Loucy (cell line): ENCODE data around the gene IRF3.

Experiments
- CTCF ChIP-seq: fragments of 200-600 bp; sonication (generic); conservative IDR thresholded peaks from 2 replicates; pipeline ENCODE4 v1.5.1; 2014; ENCODE audit warnings: mild to moderate bottlenecking, antibody characterized with exemption, low read length
- EZH2phosphoT487 ChIP-seq: fragments of 200-600 bp; IDR thresholded peaks from 2 replicates; pipeline ENCODE4 v1.6.1; 2018; ENCODE audit warnings: antibody characterized with exemption, mild to moderate bottlenecking, moderate library complexity, borderline replicate concordance

- no peak for TF ChIP-seq CTCF
- TF ChIP-seq EZH2phosphoT487, result no peak
Measured at GRCh38 chr19:49624967-49625910, 40.4 kb downstream of the IRF3 start.
